Neural crest cell (in vitro differentiated cells): ENCODE data around the gene DNAJC24. TPM values are rescaled to one million over a fixed set of nuclear protein-coding genes. Genes with fewer than 3 reads are reported as not detected.

Experiments used
- DNase-seq: peaks from one replicate; pipeline ENCODE4 v3.0.0; 2021; ENCODE audit warnings: low read depth, mixed read lengths, low spot score
- H3K27ac Mint-ChIP-seq: one replicate; pipeline ENCODE4 v1.8.0; 2021; ENCODE audit warnings: mild to moderate bottlenecking, mixed read lengths; ENCODE audit not compliant: unreplicated experiment
- H3K27me3 Mint-ChIP-seq: 2 replicates; pipeline ENCODE4 v1.8.0; 2021; ENCODE audit warnings: low read depth, mild to moderate bottlenecking, mixed read lengths
- H3K36me3 Mint-ChIP-seq: 2 replicates; pipeline ENCODE4 v1.8.0; 2021; ENCODE audit warnings: low read depth, mild to moderate bottlenecking, mixed read lengths
- H3K4me1 Mint-ChIP-seq: 2 replicates; pipeline ENCODE4 v1.8.0; 2021; ENCODE audit warnings: mixed read lengths
- H3K4me3 Mint-ChIP-seq: one replicate; pipeline ENCODE4 v1.8.0; 2021; ENCODE audit warnings: mild to moderate bottlenecking, mixed read lengths
- H3K9me3 Mint-ChIP-seq: 2 replicates; pipeline ENCODE4 v1.8.0; 2021; ENCODE audit warnings: mixed read lengths
- CTCF ChIP-seq: fragments of 200-600 bp; sonication (generic); conservative IDR thresholded peaks from 2 replicates; pipeline ENCODE4 v1.5.0; 2021; ENCODE audit warnings: antibody characterized with exemption, mild to moderate bottlenecking
- total RNA-seq: library from RNA; stranded (reverse); gene quantifications from 2 replicates; pipeline ENCODE4 v1.2.1, GENCODE V29; 2021

The DNAJC24 gene
- total RNA-seq, 1 donor from 2014 or later = 24.9 TPM

- Mint-ChIP-seq H3K4me1 (no peaks in the 10 kb centered on the region), H3K9me3 (peaks cover 21% of the 10 kb centered on the region), H3K4me3 (no peak overlapping the region), H3K36me3 (peaks cover 47% of the 10 kb centered on the region), H3K27me3 (no peaks in the 10 kb centered on the region), H3K27ac (no peak overlapping the region)
- DNase-seq = no peak
- no peak for TF ChIP-seq CTCF
Observed at GRCh38 chr11:31387379-31387778, 17.7 kb downstream of the DNAJC24 start.

DNA sequence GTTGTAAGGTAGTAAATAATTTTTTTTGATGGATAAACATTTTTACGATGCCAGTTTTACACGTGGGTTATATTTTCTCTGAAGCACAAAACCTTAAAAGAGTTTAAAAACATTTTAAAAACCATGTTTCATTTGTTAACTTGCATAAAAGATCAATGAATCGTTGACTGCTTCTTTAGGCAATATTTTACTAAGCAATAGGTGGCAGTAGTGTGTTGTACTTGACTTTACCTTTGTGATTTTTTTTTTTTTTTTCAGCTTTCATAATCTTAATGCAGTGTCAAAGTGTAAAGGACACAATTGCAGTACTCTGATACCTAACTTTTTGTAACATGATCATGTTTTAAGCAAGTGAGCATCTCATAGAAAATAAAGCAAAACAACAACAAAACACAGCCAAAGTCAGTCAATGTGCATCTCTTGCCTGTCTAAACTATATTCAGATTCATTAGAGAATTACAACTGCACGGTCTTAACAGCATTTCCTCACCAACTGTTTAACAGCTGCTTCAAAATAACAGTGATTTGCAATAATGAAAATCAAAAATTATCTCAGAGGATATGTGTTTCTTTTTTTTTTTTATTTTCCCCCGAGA is 27.7 kb downstream of the DNAJC24 start:
- Mint-ChIP-seq H3K4me3 (no peak overlapping the region), H3K36me3 (peaks cover 46% of the 10 kb centered on the region), H3K27me3 (no peaks in the 10 kb centered on the region), H3K4me1 (peaks cover 13% of the 10 kb centered on the region), H3K9me3 (peaks cover 6% of the 10 kb centered on the region), H3K27ac (no peak overlapping the region)
- no peak for DNase-seq
- TF ChIP-seq CTCF = peak; percentile 76

GRCh38 chr11:31404614-31405013 is 35.0 kb downstream of the DNAJC24 start:
- H3K27ac Mint-ChIP-seq = no peak overlapping the region

DNA sequence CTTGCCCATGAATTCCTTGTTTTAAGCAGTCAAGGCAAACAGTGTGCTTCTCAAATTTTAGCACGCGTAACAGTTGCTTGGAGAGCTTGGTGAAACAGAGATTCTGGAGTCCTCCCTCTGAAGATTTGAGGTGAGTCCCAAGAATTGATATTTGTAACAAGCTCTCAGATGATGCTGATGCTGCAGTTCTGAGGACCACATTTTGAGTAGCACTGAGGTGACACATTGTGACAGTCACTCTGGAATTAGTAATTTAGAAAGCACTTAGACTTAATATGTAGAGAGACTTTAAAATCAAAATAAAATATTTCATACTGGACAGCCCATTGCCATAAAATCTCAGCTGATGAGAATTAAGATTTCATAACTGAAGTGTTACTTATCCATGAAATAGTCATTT is 38.5 kb downstream of the DNAJC24 start:
- peaks cover 3% of the 10 kb centered on the region for H3K4me1 Mint-ChIP-seq
- no peak overlapping the region for H3K27ac Mint-ChIP-seq
- no peak for TF ChIP-seq CTCF
- H3K27me3 Mint-ChIP-seq = no peaks in the 10 kb centered on the region
- peaks cover 5% of the 10 kb centered on the region for H3K9me3 Mint-ChIP-seq
- peaks cover 17% of the 10 kb centered on the region for H3K36me3 Mint-ChIP-seq
- H3K4me3 Mint-ChIP-seq = no peak overlapping the region
- DNase-seq = no peak

More at GRCh38 chr11:31404614-31405013, 35.0 kb downstream of the DNAJC24 start:
- H3K27me3 Mint-ChIP-seq = no peaks in the 10 kb centered on the region
- H3K4me3 Mint-ChIP-seq = no peak overlapping the region
- H3K9me3 Mint-ChIP-seq = peaks cover 5% of the 10 kb centered on the region
- peaks cover 30% of the 10 kb centered on the region for H3K36me3 Mint-ChIP-seq
- H3K4me1 Mint-ChIP-seq = peaks cover 5% of the 10 kb centered on the region
- no peak for TF ChIP-seq CTCF
- no peak for DNase-seq

- H3K4me3 Mint-ChIP-seq = no peak overlapping the region
- DNase-seq = no peak
- no peak overlapping the region for H3K27ac Mint-ChIP-seq
- no peaks in the 10 kb centered on the region for H3K27me3 Mint-ChIP-seq
- H3K9me3 Mint-ChIP-seq = peaks cover 6% of the 10 kb centered on the region
- no peak for TF ChIP-seq CTCF
- H3K36me3 Mint-ChIP-seq = peaks cover 21% of the 10 kb centered on the region
- H3K4me1 Mint-ChIP-seq = peaks cover 21% of the 10 kb centered on the region
Observed at GRCh38 chr11:31412946-31413345, 43.3 kb downstream of the DNAJC24 start.
